HG03432 (cell line): ENCODE measurements around the gene RORB.

Source experiments
- ATAC-seq: cut with Tn5 transposase; IDR thresholded peaks from one replicate; pipeline ENCODE4 v1.9.1; 2021; ENCODE audit warnings: mild to moderate bottlenecking, moderate library complexity; ENCODE audit not compliant: unreplicated experiment

The RORB gene

GRCh38 chr9:74697535-74697934 lies 200.4 kb downstream of the RORB start:
- ATAC-seq = peak; percentile 51

GRCh38 chr9:74711341-74711740 lies 214.2 kb downstream of the RORB start:
- ATAC-seq = no peak

- no peak for ATAC-seq
Measured at GRCh38 chr9:74718709-74719108, 221.6 kb downstream of the RORB start.

GRCh38 chr9:74719306-74719705 lies 222.2 kb downstream of the RORB start:
- no peak for ATAC-seq

GRCh38 chr9:74721696-74722660 lies 224.8 kb downstream of the RORB start:
- no peak for ATAC-seq

GRCh38 chr9:74724317-74724716 lies 227.2 kb downstream of the RORB start:
- ATAC-seq = no peak

GRCh38 chr9:74726581-74726980 lies 229.4 kb downstream of the RORB start:
- ATAC-seq = no peak

GRCh38 chr9:74728176-74728575 lies 231.0 kb downstream of the RORB start:
- ATAC-seq = no peak

GRCh38 chr9:74729136-74729695 lies 232.1 kb downstream of the RORB start:
- ATAC-seq = no peak

- ATAC-seq = peak; percentile 65
Measured at GRCh38 chr9:74735761-74736160, 238.6 kb downstream of the RORB start.

GRCh38 chr9:74736646-74737045 lies 239.5 kb downstream of the RORB start:
- no peak for ATAC-seq

GRCh38 chr9:74742191-74742790 lies 245.2 kb downstream of the RORB start:
- ATAC-seq = no peak
